GM12878 (cell line): ENCODE results near the gene AGPAT4. TPM values are rescaled to one million over a fixed set of nuclear protein-coding genes. Genes with fewer than 3 reads are reported as not detected.

Source experiments
- ATAC-seq: fragments of 200-7000 bp; cut with Tn5 transposase; 3 replicates; pipeline ENCODE4 v1.9.1; 2020; ENCODE audit warnings: mild to moderate bottlenecking, moderate library complexity
- BruUV-seq: library from RNA; stranded (reverse); fragments of 400-500 nt; replicated peaks from 2 replicates; lab custom pipeline; 2021; lab: Mats Ljungman, UMichigan
- CTCF ChIA-PET: fragments of 300-600 bp; sonication (Branson Sonifier 250); formaldehyde crosslinking; extraction: SDS; loops from one replicate; lab custom pipeline; 2021; ENCODE audit warnings: inconsistent platforms; lab: Yijun Ruan, JAX
- POLR2A ChIA-PET: fragments of 350-600 bp; formaldehyde crosslinking; extraction: SDS; loops from one replicate; lab custom pipeline; 2021; ENCODE audit warnings: inconsistent platforms; lab: Charles Lee
- RAD21 ChIA-PET: fragments of 300-600 bp; sonication (Branson Sonifier 250); formaldehyde crosslinking; loops from one replicate; lab custom pipeline; 2023; ENCODE audit warnings: antibody characterized with exemption; ENCODE audit not compliant: unreplicated experiment; lab: Charles Lee
- SMC1A ChIA-PET: fragments of 300-600 bp; sonication (Branson Sonifier 250); formaldehyde crosslinking; loops from one replicate; lab custom pipeline; 2023; ENCODE audit not compliant: unreplicated experiment, uncharacterized antibody; lab: Charles Lee
- DNase-seq: peaks from one replicate; pipeline ENCODE4 v3.0.0-alpha.2; 2011; ENCODE audit warnings: low read depth, low spot score
- FAIRE-seq: peaks from 3 replicates; lab custom pipeline; 2011; peaks lifted over from hg19 to GRCh38; lab: Jason Lieb, UNC
- H2AFZ ChIP-seq: 2 replicates; pipeline ENCODE4 v1.6.0; 2011; ENCODE audit warnings: low read depth, low read length, control low read depth; ENCODE audit not compliant: control insufficient read depth
- H3K27ac ChIP-seq: 2 replicates; pipeline ENCODE4 v1.5.1; 2011; ENCODE audit warnings: control low read depth; ENCODE audit not compliant: control insufficient read depth, insufficient read depth
- H3K27me3 ChIP-seq, 2 experiments: replicated peaks in 1 of 2; 2 replicates each; pipeline versions ENCODE4 v1.6.0 to v1.6.1; 2011; ENCODE audit warnings: low read length in 1 of 2; ENCODE audit not compliant: control insufficient read depth in 2 of 2, insufficient read depth in 2 of 2
- H3K36me3 ChIP-seq, 2 experiments: 2 replicates each; pipeline ENCODE4 v1.5.1; 2011; ENCODE audit warnings: low read length in 1 of 2; ENCODE audit not compliant: control insufficient read depth in 2 of 2, insufficient read depth in 2 of 2
- H3K4me1 ChIP-seq: 2 replicates; pipeline ENCODE4 v1.6.1; 2011; ENCODE audit warnings: mild to moderate bottlenecking, low read length, moderate library complexity, mixed read lengths; ENCODE audit not compliant: control insufficient read depth, insufficient read depth
- H3K4me2 ChIP-seq: 2 replicates; pipeline ENCODE4 v1.6.0; 2011; ENCODE audit warnings: control low read depth; ENCODE audit not compliant: control insufficient read depth, insufficient read depth
- H3K4me3 ChIP-seq: fragments of 200-600 bp; sonication (generic); 2 replicates; pipeline ENCODE4 v1.5.1; 2016
- H3K79me2 ChIP-seq: 2 replicates; pipeline ENCODE4 v1.6.0; 2011; ENCODE audit warnings: low read length; ENCODE audit not compliant: control insufficient read depth, insufficient read depth
- H3K9ac ChIP-seq: 2 replicates; pipeline ENCODE4 v1.8.0; 2011; ENCODE audit warnings: low read length, control low read depth, mixed read lengths; ENCODE audit not compliant: control insufficient read depth, insufficient read depth
- H3K9me3 ChIP-seq: replicated peaks from 3 replicates; pipeline ENCODE4 v1.5.1; 2011; ENCODE audit warnings: mild to moderate bottlenecking, low read length; ENCODE audit not compliant: control insufficient read depth, insufficient read depth
- H4K20me1 ChIP-seq: 2 replicates; pipeline ENCODE4 v1.6.0; 2011; ENCODE audit not compliant: control insufficient read depth, insufficient read depth
- ASH2L ChIP-seq: fragments of 300-600, 200-600 bp; sonication (generic); IDR thresholded peaks from 2 replicates; pipeline ENCODE4 v1.6.1; 2017; ENCODE audit warnings: low read depth, mild to moderate bottlenecking, borderline replicate concordance
- BHLHE40 ChIP-seq, 2 experiments: fragments of 450-650 bp in 1 of 2; IDR thresholded peaks; 2 replicates each; pipeline ENCODE4 v1.6.1; 2011 to 2017; ENCODE audit warnings: low read depth in 2 of 2, borderline replicate concordance in 1 of 2, improper control_type of control experiment in 1 of 2, low read length in 1 of 2, mild to moderate bottlenecking in 1 of 2
- ESRRA ChIP-seq: IDR thresholded peaks from 2 replicates; pipeline ENCODE4 v1.6.1; 2012; ENCODE audit warnings: mild to moderate bottlenecking, low read length, improper control_type of control experiment
- FOS ChIP-seq: IDR thresholded peaks from 3 replicates; pipeline ENCODE4 v1.6.1; 2011; ENCODE audit warnings: borderline replicate concordance; ENCODE audit not compliant: insufficient read length; ENCODE audit errors: extremely low read depth
- MEF2B ChIP-seq: fragments of 450-650 bp; IDR thresholded peaks from 2 replicates; pipeline ENCODE4 v1.6.1; 2018; ENCODE audit warnings: mild to moderate bottlenecking, moderate library complexity; ENCODE audit not compliant: partially characterized antibody, poor library complexity, severe bottlenecking
- MTA2 ChIP-seq: fragments of 450-650 bp; IDR thresholded peaks from 2 replicates; pipeline ENCODE4 v1.6.1; 2016; ENCODE audit warnings: low read depth, mild to moderate bottlenecking, moderate library complexity
- NFYA ChIP-seq: IDR thresholded peaks from 2 replicates; pipeline ENCODE4 v1.6.1; 2011; ENCODE audit warnings: low read depth, mild to moderate bottlenecking, low read length, improper control_type of control experiment, borderline replicate concordance
- NR2F1 ChIP-seq: fragments of 450-650 bp; conservative IDR thresholded peaks from 2 replicates; pipeline ENCODE4 v1.6.1; 2017; ENCODE audit warnings: mild to moderate bottlenecking
- PAX8 ChIP-seq: fragments of 450-650 bp; IDR thresholded peaks from 2 replicates; pipeline ENCODE4 v1.6.1; 2017; ENCODE audit warnings: mild to moderate bottlenecking, moderate library complexity
- POU2F2 ChIP-seq: IDR thresholded peaks from 3 replicates; pipeline ENCODE4 v1.6.1; 2011; ENCODE audit warnings: low read depth, mild to moderate bottlenecking, low read length, borderline replicate concordance
- SMAD5 ChIP-seq: IDR thresholded peaks from 2 replicates; pipeline ENCODE4 v1.6.1; 2016; ENCODE audit warnings: antibody characterized with exemption, low read depth
- STAT1 ChIP-seq: fragments of 450-650 bp; conservative IDR thresholded peaks from 2 replicates; pipeline ENCODE4 v1.6.1; 2014; ENCODE audit warnings: antibody characterized with exemption, mild to moderate bottlenecking
- ZNF207 ChIP-seq: fragments of 450-650 bp; IDR thresholded peaks from 2 replicates; pipeline ENCODE4 v1.6.1; 2014; ENCODE audit warnings: antibody characterized with exemption, mild to moderate bottlenecking, borderline replicate concordance
- WGBS: methylation state at CpG from one replicate; pipeline ENCODE4 v1.1.6; 2016; ENCODE audit warnings: low lambda C conversion rate; ENCODE audit not compliant: insufficient replicate concordance, insufficient coverage; ENCODE audit errors: missing lambda C conversion rate; 5-methylcytosine and 5-hydroxymethylcytosine counted together
- in situ Hi-C: fragments of 300-500 bp; cut with MboI; formaldehyde crosslinking; loops from 9 replicates; pipeline ENCODE4 v1.14.3; 2018; ENCODE audit warnings: mixed read lengths
- intact Hi-C: fragments of 100-400 bp; cut with micrococcal nuclease; formaldehyde crosslinking; loops from one replicate; pipeline ENCODE4 v1.14.2; 2022; ENCODE audit not compliant: unreplicated experiment
- polyA plus RNA-seq, 11 experiments: library from polyadenylated mRNA; depleted of rRNA in 4 of 11; unstranded in 6 of 11; stranded (reverse) in 5 of 11; fragments of >200 nt; fragmentation: Nextera tagmentation in 4 of 11; fragmentation: Illumina TruSeq in 1 of 11; extraction: Ambion mirVana in 4 of 11; extraction: Trizol in 1 of 11; gene quantifications; 1 replicate in 1 of 11; 2 replicates in 10 of 11; pipeline versions ENCODE4 v1.2.1 to v1.2.3, GENCODE V29; 2011 to 2016; ENCODE audit warnings: inconsistent platforms in 2 of 11, missing spikeins in 2 of 11, low read depth in 1 of 11
- total RNA-seq, 4 experiments: library from RNA; depleted of rRNA in 3 of 4; stranded (reverse); fragments of >200 nt in 3 of 4; fragmentation: Illumina TruSeq in 1 of 4; extraction: Trizol in 1 of 4; gene quantifications; 2 replicates each; pipeline versions ENCODE4 v1.2.1 to v1.2.3, GENCODE V29; 2013 to 2021
- TF ChIP-seq, protein P1 (sequence below): IDR thresholded peaks from 2 replicates; pipeline ENCODE4 v1.6.1; 2012; ENCODE audit warnings: low read depth, low read length, improper control_type of control experiment
- TF ChIP-seq, protein P2 (sequence below): fragments of 450-650 bp; formaldehyde crosslinking; IDR thresholded peaks from 2 replicates; pipeline ENCODE4 v1.5.0; 2022; ENCODE audit warnings: mild to moderate bottlenecking, missing genetic modification characterization

Gene AGPAT4
- total and polyA plus RNA-seq, 10 of the 15 experiments (the other 5 are each of a cell fraction or from before 2014, with no cell fraction given), result 0.34 to 2.2 (median 1.3) TPM

DNA sequence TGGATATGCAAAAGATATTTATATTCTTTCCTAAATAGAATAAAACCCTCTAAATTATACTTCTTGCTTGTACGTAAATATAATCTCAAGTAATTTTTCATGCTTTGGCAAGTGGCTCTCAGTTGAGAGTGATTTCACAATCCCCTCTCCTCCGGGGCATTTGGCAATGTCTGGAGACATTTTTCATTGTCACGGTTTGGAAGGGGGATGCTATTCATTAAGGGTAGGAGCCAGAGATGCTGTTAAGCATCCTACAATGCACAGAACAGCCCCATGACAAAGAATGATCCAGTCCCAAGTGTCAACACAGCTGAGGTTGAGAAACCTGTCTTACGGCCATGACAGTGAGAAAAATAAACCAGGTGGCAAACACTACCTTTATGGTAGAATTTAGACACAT is 75.7 kb downstream of the AGPAT4 start:
- in situ Hi-C loops, result no loop called here
- Histone ChIP-seq H3K4me3 (no peak overlapping the region), H3K9ac (no peak overlapping the region), H3K9me3 (no peaks in the 10 kb centered on the region), H3K27me3 (no peaks in the 10 kb centered on the region), H3K79me2 (no peaks in the 10 kb centered on the region)
- intact Hi-C loops, result no loop called here
- POLR2A ChIA-PET, result no interaction called here
- SMC1A ChIA-PET, result interaction anchor here (1.2 kb wide), 1 partner anchor 44 kb away, joined by 3 read pairs; no protein-coding TSS in a partner anchor
- no peak for DNase-seq
- CTCF ChIA-PET, result no interaction called here
- no peak for TF ChIP-seq NR2F1
- no peak for TF ChIP-seq PAX8
- no peak for TF ChIP-seq BHLHE40 (IDR thresholded peaks at IDR 0.05; ENCODE audit: borderline replicate concordance in 1 of 2, low read depth in 2 of 2, low read length in 1 of 2)
- no peak for TF ChIP-seq ZNF207
- no peak for TF ChIP-seq POU2F2
- TF ChIP-seq, all 136 proteins: peak for 0
- Histone ChIP-seq H3K4me2 (no peak overlapping the region), H3K4me1 (no peaks in the 10 kb centered on the region), H2AFZ (no peak overlapping the region), H3K27ac (no peak overlapping the region), H3K36me3 (no peaks in the 10 kb centered on the region), H4K20me1 (no peaks in the 10 kb centered on the region)
- ATAC-seq (no peak), FAIRE-seq (no peak)
- 50% methylated on average over 4 of the region's 4 CpGs for WGBS
- RAD21 ChIA-PET, result no interaction called here
- no TSS peak for BruUV-seq

DNA sequence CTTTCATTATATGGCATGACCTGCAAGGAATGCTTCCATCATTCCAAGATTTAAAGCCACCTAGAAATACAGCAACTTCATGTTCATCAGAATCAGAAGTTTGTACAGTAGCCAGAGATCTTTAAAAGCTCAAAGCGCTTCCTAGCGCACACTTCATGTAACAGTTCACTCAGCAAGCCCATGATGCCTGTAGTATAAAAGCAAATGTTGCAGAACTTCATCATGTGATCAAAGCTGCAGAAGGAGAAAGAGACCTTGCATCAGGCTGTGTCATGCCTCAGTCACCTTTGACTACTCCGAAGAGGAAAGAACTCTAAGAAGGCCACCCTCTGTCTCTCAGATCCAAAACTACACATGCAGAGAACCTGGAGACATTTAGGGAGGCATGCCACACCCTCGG is 78.5 kb downstream of the AGPAT4 start:
- ChIA-PET SMC1A (no interaction called here), POLR2A (no interaction called here), RAD21 (no interaction called here), CTCF (no interaction called here)
- Histone ChIP-seq H3K27ac (no peak overlapping the region), H3K9me3 (peaks cover 2% of the 10 kb centered on the region; the same call in 1 of the 3 replicates), H3K79me2 (no peaks in the 10 kb centered on the region), H3K27me3 (no peaks in the 10 kb centered on the region), H3K9ac (no peak overlapping the region), H3K4me1 (no peaks in the 10 kb centered on the region), H4K20me1 (no peaks in the 10 kb centered on the region), H3K4me2 (no peak overlapping the region), H3K36me3 (no peaks in the 10 kb centered on the region), H3K4me3 (no peak overlapping the region), H2AFZ (no peak overlapping the region)
- in situ Hi-C loops (no loop called here), intact Hi-C loops (no loop called here)
- WGBS, result 61% methylated on average over 4 of the region's 4 CpGs
- ATAC-seq, result no peak
- no TSS peak for BruUV-seq
- FAIRE-seq, result no peak
- no peak for DNase-seq
- TF ChIP-seq, protein P1, sequence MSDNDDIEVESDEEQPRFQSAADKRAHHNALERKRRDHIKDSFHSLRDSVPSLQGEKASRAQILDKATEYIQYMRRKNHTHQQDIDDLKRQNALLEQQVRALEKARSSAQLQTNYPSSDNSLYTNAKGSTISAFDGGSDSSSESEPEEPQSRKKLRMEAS, result no peak
- TF ChIP-seq MEF2B, result no peak
- no peak for TF ChIP-seq STAT1
- TF ChIP-seq NFYA, result no peak
- no peak for TF ChIP-seq SMAD5
- TF ChIP-seq MTA2, result no peak
- TF ChIP-seq, protein P2, sequence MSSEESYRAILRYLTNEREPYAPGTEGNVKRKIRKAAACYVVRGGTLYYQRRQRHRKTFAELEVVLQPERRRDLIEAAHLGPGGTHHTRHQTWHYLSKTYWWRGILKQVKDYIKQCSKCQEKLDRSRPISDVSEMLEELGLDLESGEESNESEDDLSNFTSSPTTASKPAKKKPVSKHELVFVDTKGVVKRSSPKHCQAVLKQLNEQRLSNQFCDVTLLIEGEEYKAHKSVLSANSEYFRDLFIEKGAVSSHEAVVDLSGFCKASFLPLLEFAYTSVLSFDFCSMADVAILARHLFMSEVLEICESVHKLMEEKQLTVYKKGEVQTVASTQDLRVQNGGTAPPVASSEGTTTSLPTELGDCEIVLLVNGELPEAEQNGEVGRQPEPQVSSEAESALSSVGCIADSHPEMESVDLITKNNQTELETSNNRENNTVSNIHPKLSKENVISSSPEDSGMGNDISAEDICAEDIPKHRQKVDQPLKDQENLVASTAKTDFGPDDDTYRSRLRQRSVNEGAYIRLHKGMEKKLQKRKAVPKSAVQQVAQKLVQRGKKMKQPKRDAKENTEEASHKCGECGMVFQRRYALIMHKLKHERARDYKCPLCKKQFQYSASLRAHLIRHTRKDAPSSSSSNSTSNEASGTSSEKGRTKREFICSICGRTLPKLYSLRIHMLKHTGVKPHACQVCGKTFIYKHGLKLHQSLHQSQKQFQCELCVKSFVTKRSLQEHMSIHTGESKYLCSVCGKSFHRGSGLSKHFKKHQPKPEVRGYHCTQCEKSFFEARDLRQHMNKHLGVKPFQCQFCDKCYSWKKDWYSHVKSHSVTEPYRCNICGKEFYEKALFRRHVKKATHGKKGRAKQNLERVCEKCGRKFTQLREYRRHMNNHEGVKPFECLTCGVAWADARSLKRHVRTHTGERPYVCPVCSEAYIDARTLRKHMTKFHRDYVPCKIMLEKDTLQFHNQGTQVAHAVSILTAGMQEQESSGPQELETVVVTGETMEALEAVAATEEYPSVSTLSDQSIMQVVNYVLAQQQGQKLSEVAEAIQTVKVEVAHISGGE (CRISPR knock-in tag), result no peak
- no peak for TF ChIP-seq FOS
- TF ChIP-seq ASH2L, result no peak
- TF ChIP-seq ESRRA, result no peak
